ENCODE measurements around the gene HMGN1.
A peak's percentile ranks its signal among the peaks of the same experiment; 100 is the strongest.

Gene HMGN1

DNA sequence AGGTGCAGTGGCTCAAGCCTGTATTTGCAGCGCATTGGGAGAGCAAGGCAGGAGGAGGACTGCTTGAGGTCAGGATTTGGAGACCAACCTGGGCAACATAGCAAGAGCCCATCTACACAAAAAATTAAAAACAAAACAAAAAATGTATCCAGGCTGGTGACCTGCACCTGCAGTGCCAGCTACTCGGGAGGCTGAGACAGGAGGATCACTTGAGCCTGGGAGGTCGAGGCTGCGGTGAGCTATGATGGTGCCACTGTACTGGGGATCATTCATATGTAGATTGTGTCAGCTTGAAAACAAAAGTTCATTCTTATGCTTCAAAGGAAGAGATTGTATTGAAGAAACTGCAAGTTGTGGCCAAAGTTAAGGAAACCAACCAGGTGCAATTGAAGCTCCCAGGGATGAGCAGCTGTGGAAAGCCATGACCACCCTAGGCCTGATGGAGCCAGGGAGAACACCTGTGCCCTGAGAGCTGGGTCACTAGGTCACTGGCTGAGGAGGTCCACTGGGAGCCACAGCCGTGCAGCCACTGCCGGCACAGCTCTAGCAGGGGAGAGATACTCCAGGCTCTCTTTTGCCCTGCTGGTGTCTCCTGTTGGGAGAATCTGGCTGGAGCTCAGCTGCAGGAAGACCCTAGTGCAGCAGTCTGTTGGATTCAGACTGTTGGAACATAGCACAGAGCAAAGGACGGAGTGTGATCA lies 22.1 kb downstream of the HMGN1 start:
- DNase-seq, result no peak

DNA sequence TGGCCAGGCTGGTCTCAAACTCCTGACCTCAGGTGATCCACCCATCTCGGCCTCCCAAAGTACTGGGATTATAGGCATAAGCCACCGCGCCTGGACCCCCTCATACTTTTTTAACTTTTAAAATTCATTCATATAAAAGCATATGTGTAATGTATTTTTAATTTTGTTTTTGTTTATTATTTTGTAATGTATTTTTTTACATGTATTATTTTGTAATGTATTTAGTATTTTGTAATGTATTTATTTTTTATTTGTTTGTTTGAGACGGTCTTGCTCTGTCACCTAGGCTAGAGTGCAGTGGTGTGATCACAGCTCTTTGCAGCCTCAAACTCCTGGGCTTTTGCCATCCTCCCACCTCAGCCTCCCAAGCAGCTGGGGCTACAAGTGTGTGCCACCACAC lies 23.4 kb downstream of the HMGN1 start:
- DNase-seq, result no peak

DNA sequence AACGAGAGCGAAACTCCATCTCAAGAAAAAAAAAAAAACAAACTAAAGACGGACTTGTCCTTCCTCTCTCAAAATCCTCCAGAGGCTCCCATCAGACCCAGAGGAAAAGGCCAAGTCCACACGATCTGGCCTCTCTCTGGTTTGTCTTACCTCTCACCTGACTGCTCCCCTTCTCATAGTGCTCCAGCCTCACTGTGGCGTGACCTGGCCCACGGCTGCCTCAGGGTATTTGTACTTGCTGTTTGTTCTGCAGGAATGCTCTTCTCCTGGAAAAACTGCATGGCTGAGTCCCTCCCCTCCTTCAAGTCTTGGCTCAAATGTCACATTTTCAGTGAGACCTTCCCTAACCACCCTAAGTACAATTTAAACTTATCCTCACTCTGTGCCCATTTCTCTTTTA lies 27.5 kb downstream of the HMGN1 start:
- no peak for DNase-seq

DNA sequence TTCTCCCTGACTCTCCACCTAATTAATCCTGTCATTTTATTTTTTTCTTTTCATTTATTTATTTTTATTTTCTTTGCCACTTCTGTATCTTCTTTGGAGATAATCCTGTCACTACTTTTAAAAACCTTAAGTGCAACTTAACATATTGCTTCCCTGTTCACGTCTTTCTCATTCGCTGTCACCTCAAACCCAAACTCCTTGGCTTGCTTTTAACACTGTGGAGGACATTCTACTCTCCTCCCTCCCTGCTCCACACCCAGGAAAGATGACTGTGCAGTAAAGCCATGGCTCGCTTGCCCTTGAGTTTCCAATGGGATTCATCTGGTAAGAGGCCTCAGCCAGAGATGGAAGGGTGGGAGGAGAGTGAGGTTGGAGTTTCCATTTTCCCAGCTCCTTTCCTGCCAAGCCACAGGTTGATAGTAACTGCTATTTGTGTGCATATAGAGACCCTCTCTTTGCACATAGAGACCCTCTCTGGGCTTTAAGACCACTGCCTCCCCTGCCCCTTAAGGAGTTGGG lies 29.0 kb downstream of the HMGN1 start:
- DNase-seq, result no peak

DNA sequence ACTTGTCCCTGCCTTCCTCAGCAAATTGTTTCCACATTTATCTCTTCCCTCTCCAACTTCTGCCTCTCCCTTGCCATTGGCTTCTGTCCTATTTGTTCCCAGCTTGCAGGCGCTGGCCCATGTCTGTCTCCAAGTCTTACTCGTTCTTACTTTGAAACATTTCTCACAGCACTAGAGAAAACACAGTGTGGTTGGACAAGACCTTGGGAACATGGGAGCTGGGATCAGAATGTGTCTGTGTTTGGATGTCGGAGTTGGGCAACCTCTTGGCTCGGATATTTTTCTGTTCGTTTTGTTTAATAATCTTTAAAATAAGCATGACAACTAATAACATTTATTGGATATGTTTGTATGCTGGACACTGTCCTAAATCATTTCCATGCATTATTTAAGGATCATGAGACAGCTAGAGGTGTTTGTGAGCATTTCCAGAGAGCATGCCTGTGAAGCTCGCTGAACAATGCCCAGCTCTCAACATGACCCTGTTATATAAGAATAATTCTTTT lies 29.6 kb downstream of the HMGN1 start:
- no peak for DNase-seq

DNA sequence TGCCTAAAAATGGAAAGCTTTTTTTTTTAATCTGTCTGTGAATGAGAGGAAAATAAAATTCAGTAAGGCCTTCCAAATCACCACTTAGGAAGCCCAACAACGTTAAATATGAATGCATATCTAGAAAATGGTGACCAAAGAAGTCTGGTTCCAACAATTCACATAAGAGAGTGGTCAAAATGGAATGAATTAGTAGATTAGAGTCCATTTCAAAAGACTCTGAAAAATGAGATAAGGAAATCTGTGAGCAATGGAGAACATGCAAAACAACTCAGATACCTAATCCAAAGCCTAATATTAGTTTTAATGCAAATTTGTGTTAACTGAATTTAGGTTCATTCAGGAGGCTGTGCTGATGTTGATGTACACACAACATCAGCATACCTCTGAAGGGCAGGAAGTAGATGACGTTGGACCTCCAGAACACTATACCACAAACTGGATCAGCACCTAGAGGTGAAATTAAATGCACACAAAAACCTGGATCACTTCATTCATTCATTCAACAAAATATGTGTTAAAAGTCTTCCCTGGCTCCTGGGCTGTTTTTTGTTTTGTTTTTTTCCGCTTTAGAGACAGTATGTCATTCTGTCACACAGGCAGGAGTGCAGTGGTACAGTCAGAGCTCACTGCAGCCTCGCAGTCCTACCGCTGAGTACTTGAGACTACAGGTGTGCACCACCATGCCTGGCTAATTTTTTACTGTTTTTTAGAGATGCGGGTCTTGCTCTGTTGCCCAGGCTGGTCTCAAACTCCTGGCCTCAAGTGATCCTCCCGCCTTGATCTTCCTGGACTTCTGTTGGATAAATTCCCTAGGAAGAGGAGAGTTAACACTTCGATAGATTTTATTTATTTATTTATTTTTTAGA lies 30.6 kb downstream of the HMGN1 start:
- no peak for DNase-seq

DNA sequence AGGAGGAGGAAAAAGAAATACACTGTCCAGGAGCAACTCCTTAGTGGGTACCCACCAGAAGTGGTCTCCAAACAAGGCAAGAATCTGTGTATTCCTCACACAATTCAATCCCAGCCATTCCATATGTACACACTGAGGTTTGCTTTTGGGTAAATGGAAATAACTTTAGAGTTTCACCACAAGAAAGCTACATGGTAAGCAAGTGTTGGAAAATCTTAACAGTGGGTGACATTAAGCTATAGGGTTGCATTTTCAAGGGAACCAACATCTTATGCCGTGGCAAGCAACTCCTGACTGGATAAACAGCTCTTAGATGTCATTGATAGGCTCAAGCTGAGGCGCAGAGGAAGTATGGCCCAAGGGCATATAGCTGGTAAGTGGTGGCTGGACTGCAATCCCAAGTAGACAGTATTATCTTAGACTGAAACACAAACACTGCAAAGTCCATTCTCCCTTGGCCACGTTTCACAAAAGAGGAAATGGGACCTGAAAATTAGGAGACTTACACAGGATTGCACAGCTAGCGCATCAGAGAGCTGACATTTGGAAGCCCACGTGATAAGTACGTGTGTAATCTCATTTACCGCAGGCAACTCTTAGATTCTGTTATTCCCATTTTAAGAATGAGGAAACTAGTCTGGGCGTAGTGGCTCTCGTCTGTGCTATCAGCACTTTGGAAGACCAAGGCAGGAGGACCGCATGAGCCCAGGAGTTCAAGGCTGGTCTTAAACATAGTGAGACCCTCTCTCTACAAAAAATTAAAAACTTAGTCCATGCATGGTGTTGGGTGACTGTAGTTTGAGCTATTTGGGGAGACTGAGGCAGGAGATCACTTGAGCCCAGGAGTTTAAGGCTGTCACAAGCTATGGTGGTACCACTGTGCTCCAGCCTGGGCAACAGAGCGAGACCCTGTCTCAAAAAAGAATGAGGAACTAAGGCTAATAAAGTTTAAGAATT lies 31.5 kb downstream of the HMGN1 start:
- DNase-seq, result no peak

DNA sequence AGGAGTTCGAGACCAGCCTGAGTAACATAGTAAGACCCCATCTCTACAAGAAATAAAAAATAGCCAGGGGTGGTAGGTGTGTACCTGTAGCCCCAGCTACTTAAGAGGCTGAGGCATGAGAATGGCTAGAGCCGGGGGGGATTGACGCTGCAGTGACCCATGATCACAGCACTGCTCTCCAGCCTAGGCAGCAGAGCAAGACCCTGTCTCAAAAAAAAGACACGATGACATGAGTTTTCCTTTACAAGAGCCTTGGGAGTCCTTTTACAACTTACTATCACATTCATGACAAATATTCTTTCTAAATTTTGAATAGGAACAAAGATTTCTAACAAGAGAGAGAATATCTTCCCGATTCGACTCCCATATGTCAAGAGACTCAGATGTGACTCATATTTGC lies 32.2 kb downstream of the HMGN1 start:
- DNase-seq, result no peak

DNA sequence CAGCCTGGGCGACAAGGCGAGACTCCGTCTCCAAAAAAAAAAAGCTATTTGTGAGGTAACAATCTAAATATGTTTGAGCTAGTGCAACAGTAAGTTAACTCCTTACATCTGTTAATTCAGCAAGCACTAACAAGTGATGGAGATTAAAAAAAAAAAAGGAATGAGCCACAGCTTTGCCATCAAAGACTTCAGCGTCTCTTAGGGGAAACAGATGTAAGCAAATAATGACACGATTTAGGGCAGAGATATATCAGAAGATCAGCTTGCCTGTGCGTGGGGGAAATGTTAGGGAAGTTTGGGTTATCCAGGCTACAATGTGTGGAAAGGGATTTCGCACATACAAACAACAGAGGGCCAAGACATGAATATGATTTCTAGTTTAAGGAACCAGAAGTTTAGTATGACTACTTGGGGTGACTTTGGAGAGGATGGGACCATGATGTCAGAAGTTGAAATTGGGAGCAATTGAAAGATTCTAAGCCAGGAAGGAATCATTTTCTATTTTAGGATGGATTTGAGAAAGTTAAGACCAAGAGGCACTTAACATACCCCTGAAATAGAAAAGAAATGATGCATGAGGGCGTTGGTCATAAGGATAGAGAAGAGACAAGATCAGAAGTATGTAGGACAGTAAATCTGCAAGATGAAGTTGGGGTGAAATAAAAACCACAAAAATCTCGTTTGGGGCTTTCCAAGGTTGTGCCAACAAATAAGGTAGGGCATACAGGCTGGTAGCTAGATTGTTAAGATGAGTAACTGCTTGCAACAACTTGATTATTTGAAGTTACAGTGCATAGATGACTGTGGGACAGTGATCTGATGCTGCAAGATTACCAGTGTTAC lies 33.1 kb downstream of the HMGN1 start:
- DNase-seq, result no peak

DNA sequence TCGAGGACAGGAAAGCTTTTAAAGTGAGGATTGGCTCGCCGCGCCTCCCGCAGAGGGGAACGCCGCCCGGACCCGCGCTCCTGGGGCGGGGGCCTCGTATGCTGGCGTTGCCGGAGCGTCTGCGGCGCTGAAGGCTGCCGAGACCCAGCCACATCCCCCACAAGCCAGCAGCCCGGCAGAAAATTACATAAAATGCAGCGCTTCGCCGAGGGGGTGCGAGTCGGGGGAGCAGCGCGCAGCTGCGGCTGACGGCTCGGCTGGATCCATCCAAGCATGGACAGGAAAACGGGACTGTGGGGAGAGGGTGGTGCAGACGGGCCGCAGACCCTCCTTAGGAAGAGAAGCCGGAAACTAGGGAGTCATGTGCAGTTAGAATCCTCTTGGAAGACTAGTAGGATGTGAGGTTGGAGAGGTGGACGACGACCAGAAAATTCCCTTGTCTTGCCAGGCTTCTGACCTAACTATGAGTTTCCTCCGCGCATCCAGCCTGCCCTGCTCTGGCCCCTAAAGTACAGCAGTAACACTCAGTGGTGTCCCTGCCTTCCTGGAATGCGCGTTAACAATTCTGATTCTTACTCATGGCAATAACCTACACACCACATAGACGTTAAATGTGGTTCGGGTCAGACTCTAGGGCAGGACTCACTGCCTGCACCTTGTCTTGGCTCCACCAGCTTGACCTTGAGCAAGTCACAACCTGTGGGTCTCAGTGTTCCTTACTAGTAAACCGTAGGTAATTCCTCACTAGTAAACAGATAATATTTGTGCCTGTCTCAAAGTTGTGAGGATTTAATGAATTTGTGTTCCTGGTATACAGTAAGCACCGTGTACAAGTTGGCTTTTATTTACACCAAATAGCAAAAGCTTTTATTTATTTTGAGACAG lies 34.5 kb downstream of the HMGN1 start:
- peak; percentile 25 to 40 for DNase-seq

DNA sequence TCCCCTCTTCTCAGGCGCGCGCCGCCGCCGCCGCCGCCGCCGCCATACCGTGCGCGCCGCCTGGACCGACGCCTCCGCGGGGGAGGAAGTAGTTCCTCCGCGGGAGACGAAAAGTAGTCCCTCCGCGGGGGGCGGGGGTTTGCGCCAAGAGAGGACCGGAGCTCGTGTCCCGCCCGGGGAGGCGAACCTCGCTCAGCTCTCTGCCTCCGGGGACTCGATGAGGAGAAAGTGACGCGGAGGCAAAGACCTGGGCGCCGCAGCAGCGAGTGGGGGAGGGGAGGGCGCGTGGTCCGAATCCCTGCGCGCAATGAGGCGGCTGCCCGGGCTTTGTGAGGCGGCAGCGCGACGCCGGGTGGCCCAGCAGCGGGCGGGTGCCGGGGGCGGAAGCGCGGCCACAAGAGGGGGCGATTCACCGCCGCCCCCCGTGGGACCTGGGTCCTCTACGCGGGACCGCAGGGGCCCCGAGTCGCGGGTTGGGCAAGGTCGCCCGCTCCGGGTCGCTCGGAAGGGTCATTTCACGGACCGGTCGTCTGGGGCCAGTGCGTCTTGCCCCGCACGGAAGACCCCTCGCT lies 35.2 kb downstream of the HMGN1 start, which contains the start of gene BRWD1:
Gene BRWD1 (minus strand): TSS at position 62 of the 572 bp plus-strand sequence. CDS start 141 bp downstream, outside the sequence.
- peak; percentile 71 to 77 for DNase-seq

DNA sequence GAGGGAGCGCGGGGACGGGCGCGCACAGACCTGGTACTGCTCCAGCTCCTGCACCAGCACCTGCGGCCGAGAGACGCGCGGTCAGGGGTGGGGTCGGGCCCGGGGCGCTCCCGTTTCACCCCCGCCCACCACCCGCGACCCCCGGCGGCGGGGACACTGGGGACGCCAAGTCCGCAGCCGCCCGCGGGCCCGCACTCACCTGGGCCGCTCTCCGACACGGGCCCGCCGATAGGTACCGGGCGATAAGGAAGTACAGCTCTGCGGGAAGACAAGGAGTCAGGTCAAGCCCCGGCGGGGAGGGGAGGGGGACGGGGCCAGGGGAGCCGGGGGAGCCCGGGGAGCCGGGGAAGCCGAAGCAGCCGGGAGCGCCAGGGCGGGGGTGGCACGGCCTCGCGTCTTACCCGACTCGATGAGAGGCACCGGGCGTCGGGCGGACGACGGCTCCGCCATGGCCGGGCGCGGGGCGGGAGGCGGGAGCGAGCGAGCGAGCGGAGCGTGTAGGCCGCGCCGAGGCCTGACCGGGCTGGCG lies 35.8 kb downstream of the HMGN1 start:
- DNase-seq, result no peak

DNA sequence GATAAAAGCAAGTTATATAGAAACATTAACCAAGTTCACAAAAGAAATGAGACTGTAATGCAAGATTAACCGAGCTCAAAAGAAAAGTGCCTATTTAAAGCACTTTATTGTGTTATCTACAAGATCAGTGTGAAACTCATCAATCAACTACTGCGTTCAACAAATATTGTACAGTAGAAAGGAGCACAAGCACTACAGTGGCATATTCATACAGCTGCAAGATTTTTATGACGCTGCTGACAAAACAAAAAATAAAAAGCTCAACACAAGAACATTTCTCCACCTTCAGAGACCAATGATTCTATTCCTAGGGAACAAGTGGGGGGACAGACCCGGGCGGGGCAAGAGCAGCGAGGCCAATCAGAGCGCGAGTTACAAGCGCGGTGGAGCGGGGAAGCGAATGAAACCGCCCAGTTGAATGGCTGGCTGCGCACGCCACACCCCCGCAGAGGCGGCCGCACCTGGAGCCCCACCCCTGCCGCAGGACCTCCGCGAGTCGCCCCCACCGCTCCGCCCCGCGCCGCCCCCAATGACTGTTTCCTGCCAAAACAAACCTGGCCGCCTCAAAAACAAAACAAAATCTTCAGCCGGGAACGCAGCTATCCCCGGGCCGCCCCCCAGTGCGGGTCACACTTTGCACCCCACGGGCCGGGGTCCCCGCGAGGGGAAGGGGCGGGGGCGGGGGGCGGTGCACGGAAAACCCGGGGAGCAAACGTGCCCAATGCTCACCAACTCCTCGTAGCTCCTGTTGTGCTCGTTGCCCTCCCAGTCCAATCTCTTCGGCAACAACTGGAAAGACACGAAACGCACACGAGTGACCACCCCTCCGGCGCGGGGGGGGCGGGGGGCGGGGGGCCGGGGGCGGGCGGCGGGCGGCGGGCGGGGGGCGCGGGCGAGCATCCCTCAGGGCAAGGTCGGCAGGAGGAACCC lies 36.5 kb downstream of the HMGN1 start:
- DNase-seq, result peak; percentile 92 to 95

DNA sequence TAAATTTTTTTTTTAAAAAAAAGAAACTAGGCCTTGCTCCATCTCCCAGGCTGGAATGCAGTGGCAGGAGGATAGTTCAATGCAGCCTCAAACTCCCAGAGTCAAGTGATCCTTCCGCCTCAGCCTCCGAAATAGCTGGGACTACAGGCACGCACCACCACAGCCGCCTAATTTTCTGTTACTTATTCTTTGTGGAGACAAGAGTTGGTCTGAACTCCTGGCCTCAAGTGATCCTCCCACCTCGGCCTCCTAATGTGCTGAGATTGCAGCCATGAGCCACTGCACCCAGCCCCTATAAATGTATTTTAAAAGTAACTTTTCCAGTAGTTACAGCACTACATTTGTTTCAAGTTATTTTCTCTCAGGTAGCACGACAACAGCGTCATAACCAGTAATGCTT lies 37.7 kb downstream of the HMGN1 start:
- DNase-seq, result no peak

DNA sequence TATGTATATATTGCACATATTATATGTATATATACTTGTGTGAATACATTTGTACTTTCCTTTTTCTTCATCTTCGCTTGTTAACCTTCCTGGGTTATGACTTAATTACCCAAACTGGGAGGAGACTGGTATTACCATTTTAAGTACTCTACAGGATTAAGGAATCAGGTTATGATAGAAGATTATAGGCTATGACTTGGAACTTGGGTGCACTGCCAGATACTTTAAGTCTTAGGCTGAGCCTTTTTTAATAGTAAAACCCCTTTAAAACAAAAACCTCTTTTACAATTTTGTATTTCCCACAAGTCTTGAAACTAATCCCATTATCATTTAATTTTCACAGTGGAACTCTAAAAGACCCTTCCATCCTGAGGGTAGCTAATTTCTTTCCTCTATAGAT lies 41.4 kb downstream of the HMGN1 start:
- no peak for DNase-seq

DNA sequence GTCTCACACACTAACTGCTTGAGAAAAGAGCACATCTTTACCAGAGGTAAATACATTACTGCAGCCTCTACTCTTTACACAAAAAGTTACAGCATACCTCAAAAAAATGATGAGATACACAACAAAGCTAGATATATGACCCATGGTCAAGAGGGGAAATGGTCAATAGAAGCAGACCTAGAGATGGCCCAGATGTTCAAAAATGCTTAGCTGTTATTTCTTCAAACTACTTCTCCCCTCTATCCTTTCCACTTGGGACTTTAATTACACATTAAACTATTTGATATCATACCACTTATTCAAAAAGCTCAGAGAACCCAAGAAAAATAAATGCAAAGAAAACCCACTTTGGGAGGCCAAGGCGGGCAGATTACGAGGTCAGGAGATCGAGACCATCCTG lies 48.3 kb downstream of the HMGN1 start:
- no peak for DNase-seq

DNA sequence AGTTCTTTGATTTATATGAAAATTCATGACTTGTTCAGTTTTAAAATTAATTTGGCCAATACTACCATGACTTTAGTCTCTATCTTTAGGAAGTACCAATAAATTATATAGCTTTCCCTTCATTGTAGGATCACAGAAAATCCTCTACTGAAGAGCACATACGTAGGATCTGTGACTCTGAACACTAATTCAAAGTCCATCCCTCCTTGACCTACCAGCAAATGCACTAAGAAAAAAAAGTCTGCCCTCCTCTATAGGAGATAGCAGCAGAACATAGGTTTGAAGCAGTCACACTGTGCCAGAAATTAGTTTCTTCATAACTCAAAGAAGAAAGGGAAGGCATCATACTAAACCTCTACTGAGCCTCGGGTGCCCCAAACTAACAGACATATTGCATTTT lies 52.0 kb downstream of the HMGN1 start:
- DNase-seq, result no peak
